Testis (tissue), 2 donors: ENCODE results near the gene PDXDC1.
"Not testable (repeated sequence)": the region's sequence is repeated elsewhere in the genome, so short reads cannot be mapped to it uniquely, and the experiment has no call there.

Experiments
- POLR2A ChIP-seq: fragments of 450-650 bp; IDR thresholded peaks from one replicate; pipeline ENCODE4 v1.6.1; 2017; ENCODE audit warnings: antibody characterized with exemption, mild to moderate bottlenecking, moderate library complexity
- TF ChIP-seq, protein P1 (sequence below), 3 experiments: fragments of 450-650 bp in 2 of 3; fragments of 200-600 bp in 1 of 3; sonication (generic) in 1 of 3; IDR thresholded peaks; one replicate each; pipeline ENCODE4 v1.5.1; 2016 to 2019; ENCODE audit warnings: antibody characterized with exemption in 3 of 3, mild to moderate bottlenecking in 2 of 3, moderate library complexity in 1 of 3

DNA sequence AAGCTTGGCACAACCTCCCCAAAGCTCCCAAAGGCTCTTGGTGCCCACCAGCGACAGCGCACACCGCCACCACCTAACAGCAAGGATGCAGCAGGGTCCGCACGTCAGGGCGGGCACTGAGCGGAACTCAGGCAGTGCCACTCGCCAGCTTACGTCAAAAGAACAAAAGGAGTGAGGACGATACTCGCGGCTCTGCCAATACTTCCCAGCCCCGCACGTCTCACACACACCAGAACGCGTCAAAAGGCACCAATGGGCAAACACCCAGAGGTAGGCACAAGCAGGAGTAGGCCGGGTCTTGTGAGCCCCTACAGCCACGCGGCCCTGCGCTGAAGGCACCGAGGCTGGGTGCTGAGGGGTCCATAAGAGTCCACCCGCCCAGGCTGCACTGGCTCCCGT, 171.4 kb downstream of the PDXDC1 start:
- TF ChIP-seq POLR2A, result not testable (repeated sequence)
- TF ChIP-seq, protein P1, sequence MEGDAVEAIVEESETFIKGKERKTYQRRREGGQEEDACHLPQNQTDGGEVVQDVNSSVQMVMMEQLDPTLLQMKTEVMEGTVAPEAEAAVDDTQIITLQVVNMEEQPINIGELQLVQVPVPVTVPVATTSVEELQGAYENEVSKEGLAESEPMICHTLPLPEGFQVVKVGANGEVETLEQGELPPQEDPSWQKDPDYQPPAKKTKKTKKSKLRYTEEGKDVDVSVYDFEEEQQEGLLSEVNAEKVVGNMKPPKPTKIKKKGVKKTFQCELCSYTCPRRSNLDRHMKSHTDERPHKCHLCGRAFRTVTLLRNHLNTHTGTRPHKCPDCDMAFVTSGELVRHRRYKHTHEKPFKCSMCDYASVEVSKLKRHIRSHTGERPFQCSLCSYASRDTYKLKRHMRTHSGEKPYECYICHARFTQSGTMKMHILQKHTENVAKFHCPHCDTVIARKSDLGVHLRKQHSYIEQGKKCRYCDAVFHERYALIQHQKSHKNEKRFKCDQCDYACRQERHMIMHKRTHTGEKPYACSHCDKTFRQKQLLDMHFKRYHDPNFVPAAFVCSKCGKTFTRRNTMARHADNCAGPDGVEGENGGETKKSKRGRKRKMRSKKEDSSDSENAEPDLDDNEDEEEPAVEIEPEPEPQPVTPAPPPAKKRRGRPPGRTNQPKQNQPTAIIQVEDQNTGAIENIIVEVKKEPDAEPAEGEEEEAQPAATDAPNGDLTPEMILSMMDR (IDR thresholded peaks at IDR 0.05), result not testable (repeated sequence)
